Calu3 (cell line): Measurements from ENCODE around the gene SMIM23. TPM values are rescaled to one million over a fixed set of nuclear protein-coding genes. Genes with fewer than 3 reads are reported as not detected.

ENCODE experiments used
- BruUV-seq: library from RNA; stranded (reverse); fragments of 400-500 nt; replicated peaks from 2 replicates; lab custom pipeline; 2021; lab: Mats Ljungman, UMichigan
- CTCF ChIA-PET: fragments of 300-600 bp; sonication (Branson Sonifier 250); formaldehyde crosslinking; loops from one replicate; lab custom pipeline; 2022; ENCODE audit warnings: antibody characterized with exemption; lab: Charles Lee
- DNase-seq: peaks from one replicate; pipeline ENCODE4 v3.0.0; 2022
- H3K27ac Mint-ChIP-seq: one replicate; pipeline ENCODE4 v1.8.0; 2022; ENCODE audit warnings: mixed read lengths; ENCODE audit not compliant: unreplicated experiment
- H3K27me3 Mint-ChIP-seq: one replicate; pipeline ENCODE4 v1.8.0; 2022; ENCODE audit warnings: mixed read lengths; ENCODE audit not compliant: unreplicated experiment
- H3K36me3 Mint-ChIP-seq: one replicate; pipeline ENCODE4 v1.8.0; 2022; ENCODE audit warnings: mild to moderate bottlenecking, moderate library complexity, mixed read lengths; ENCODE audit not compliant: insufficient read depth, unreplicated experiment
- H3K4me1 Mint-ChIP-seq: one replicate; pipeline ENCODE4 v1.8.0; 2022; ENCODE audit warnings: mild to moderate bottlenecking, low read depth, mixed read lengths; ENCODE audit not compliant: unreplicated experiment
- H3K4me3 Mint-ChIP-seq: one replicate; pipeline ENCODE4 v1.8.0; 2022; ENCODE audit warnings: mild to moderate bottlenecking, low read depth, moderate library complexity, mixed read lengths; ENCODE audit not compliant: unreplicated experiment
- H3K9me3 Mint-ChIP-seq: one replicate; pipeline ENCODE4 v1.8.0; 2022; ENCODE audit warnings: low read depth, mixed read lengths; ENCODE audit not compliant: unreplicated experiment
- CTCF ChIP-seq: fragments of 200-600 bp; IDR thresholded peaks from one replicate; pipeline ENCODE4 v1.8.0; 2022; ENCODE audit warnings: antibody characterized with exemption; ENCODE audit not compliant: unreplicated experiment
- intact Hi-C: fragments of 100-400 bp; cut with micrococcal nuclease; formaldehyde crosslinking; loops from one replicate; pipeline ENCODE4 v1.10.0; 2022; ENCODE audit not compliant: unreplicated experiment
- total RNA-seq: library from RNA; stranded (reverse); gene quantifications from 2 replicates; pipeline ENCODE4 v1.2.3, GENCODE V29; 2022

The SMIM23 gene
- total RNA-seq, 1 experiment from 2014 or later, result not detected

GRCh38 chr5:171798418-171798817 lies 12.8 kb downstream of the SMIM23 start:
- no TSS peak for BruUV-seq
- no peaks in the 10 kb centered on the region for H3K4me1 Mint-ChIP-seq
- peaks cover 61% of the 10 kb centered on the region for H3K27me3 Mint-ChIP-seq
- no peaks in the 10 kb centered on the region for H3K36me3 Mint-ChIP-seq
- no peak overlapping the region for H3K27ac Mint-ChIP-seq
- H3K4me3 Mint-ChIP-seq, result no peak overlapping the region
- intact Hi-C loops, result no loop called here
- no peak for DNase-seq
- TF ChIP-seq CTCF, result no peak
- H3K9me3 Mint-ChIP-seq, result no peaks in the 10 kb centered on the region
- CTCF ChIA-PET, result interaction anchor here (0.6 kb wide), 1 partner anchor 1265 kb away, joined by 3 read pairs; no protein-coding TSS in a partner anchor

DNA sequence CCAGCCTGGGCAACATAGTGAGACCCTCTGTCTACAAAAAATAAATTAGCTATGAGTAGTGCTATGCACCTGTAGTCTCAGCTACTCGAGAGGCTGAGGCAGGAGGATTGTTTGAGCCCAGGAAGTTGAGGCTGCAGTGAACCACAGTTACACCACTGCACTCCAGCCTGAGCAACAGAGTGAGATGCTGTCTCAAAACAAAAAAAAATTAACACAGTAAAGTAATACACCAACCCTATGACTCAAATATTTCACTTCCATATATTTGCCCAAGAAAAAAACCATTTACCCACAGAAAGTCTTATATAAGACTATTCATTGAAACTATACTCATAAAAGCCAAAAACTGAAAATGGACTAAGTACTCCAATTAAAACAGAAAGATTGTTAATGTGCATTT lies 16.2 kb downstream of the SMIM23 start:
- H3K4me3 Mint-ChIP-seq, result no peak overlapping the region
- no peak for DNase-seq
- H3K9me3 Mint-ChIP-seq, result no peaks in the 10 kb centered on the region
- H3K27me3 Mint-ChIP-seq, result peaks cover 62% of the 10 kb centered on the region
- no peak overlapping the region for H3K27ac Mint-ChIP-seq
- BruUV-seq, result no TSS peak
- no peaks in the 10 kb centered on the region for H3K4me1 Mint-ChIP-seq
- CTCF ChIA-PET, result interaction anchor here (0.6 kb wide), 1 partner anchor 1394 kb away, joined by 3 read pairs; no protein-coding TSS in a partner anchor
- no peak for TF ChIP-seq CTCF
- intact Hi-C loops, result no loop called here
- no peaks in the 10 kb centered on the region for H3K36me3 Mint-ChIP-seq

GRCh38 chr5:171805746-171806145 lies 20.1 kb downstream of the SMIM23 start:
- H3K9me3 Mint-ChIP-seq, result peaks cover 1% of the 10 kb centered on the region
- CTCF ChIA-PET, result interaction anchor here (0.5 kb wide), 1 partner anchor 411 kb away, joined by 6 read pairs; no protein-coding TSS in a partner anchor
- H3K27ac Mint-ChIP-seq, result no peak overlapping the region

DNA sequence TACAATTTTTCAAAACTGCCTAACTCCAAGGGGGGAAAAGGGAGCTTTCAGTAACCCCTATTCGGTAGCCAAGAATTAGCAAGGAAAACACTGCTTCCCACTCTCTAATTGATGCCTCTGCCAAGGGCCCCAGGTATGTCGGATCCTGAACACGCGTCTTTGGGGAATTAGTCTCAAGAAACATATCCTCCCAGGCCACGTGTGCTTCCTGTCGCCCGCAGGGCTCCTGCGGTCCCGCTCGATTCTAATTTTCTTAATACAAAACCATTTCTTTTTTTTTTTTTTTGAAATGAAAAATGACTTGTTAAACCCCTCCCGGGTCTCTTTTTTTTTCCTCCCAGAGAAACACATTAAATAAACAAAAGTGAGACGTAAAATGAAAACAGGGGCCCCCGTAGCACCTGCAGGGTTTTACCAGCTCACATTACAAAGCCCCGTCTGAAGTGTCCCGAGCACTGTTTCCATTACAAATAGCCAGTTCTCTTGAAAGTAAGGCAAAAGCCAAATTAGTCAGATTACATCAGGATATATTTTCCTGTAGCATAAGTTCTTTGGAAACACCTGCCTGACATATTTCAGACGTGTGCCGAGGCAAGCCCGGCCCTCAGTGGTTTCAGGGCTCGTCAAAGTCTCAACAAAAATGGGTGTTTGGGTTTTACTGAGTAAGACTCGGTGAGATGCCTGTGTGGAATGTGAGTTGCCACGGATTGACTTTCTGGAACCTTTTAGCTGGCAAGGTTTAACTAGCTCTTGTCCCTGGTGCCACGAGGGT lies 21.5 kb downstream of the SMIM23 start:
- H3K9me3 Mint-ChIP-seq, result peaks cover 4% of the 10 kb centered on the region
- DNase-seq, result no peak
- TF ChIP-seq CTCF, result no peak
- H3K36me3 Mint-ChIP-seq, result no peaks in the 10 kb centered on the region
- H3K4me3 Mint-ChIP-seq, result no peak overlapping the region
- no peak overlapping the region for H3K27ac Mint-ChIP-seq
- no peaks in the 10 kb centered on the region for H3K4me1 Mint-ChIP-seq
- BruUV-seq, result no TSS peak
- intact Hi-C loops, result no loop called here
- H3K27me3 Mint-ChIP-seq, result peaks cover 75% of the 10 kb centered on the region
- CTCF ChIA-PET, result no interaction called here

More at GRCh38 chr5:171805746-171806145, 20.1 kb downstream of the SMIM23 start:
- Mint-ChIP-seq H3K4me3 (no peak overlapping the region), H3K27me3 (peaks cover 67% of the 10 kb centered on the region), H3K36me3 (no peaks in the 10 kb centered on the region), H3K4me1 (no peaks in the 10 kb centered on the region)
- no TSS peak for BruUV-seq
- TF ChIP-seq CTCF, result no peak
- intact Hi-C loops, result no loop called here
- no peak for DNase-seq
